ENCODE measurements around the gene AKR1B1. TPM values are rescaled to one million over a fixed set of nuclear protein-coding genes. Genes with fewer than 3 reads are reported as not detected.

Gene AKR1B1
- total and polyA plus RNA-seq, 2 of the 13 experiments (the other 11 are each of a cell fraction or from before 2014, with no cell fraction given) = 89.9 to 133 TPM

- H2AFZ ChIP-seq (ENCODE audit: low read length) = no peak overlapping the region
- TF ChIP-seq ARID3A (IDR thresholded peaks at IDR 0.05; ENCODE audit: low read depth, low read length) (0 out of 2 replicates have a peak, but pooled peaks have one; percentile 16), NFATC3 (CRISPR knock-in tag; IDR thresholded peaks at IDR 0.05) (no peak), PAWR (CRISPR knock-in tag; IDR thresholded peaks at IDR 0.05; ENCODE audit: borderline replicate concordance) (no peak), RAD21 (CRISPR knock-in tag; IDR thresholded peaks at IDR 0.05) (peak; percentile 72), TSC22D2 (CRISPR knock-in tag; IDR thresholded peaks at IDR 0.05; ENCODE audit: borderline replicate concordance) (0 out of 2 replicates have a peak, but pooled peaks have one; percentile 33), STAG1 (CRISPR knock-in tag; IDR thresholded peaks at IDR 0.05) (peak; percentile 85), ZNF280B (CRISPR knock-in tag; IDR thresholded peaks at IDR 0.05; ENCODE audit: borderline replicate concordance) (no peak), CTCF (CRISPR knock-in tag; IDR thresholded peaks at IDR 0.05) (peak; percentile 84), THAP11 (CRISPR knock-in tag; IDR thresholded peaks at IDR 0.05) (peak; percentile 17; the same call in 1 of the 2 replicates), ZNF614 (CRISPR knock-in tag; IDR thresholded peaks at IDR 0.05; ENCODE audit: borderline replicate concordance) (0 out of 2 replicates have a peak, but pooled peaks have one; percentile 9), SMC3 (IDR thresholded peaks at IDR 0.05; ENCODE audit: low read length) (peak; percentile 79), GATAD2A (CRISPR knock-in tag; IDR thresholded peaks at IDR 0.05) (0 out of 2 replicates have a peak, but pooled peaks have one; percentile 17)
- TF ChIP-seq, protein P1, sequence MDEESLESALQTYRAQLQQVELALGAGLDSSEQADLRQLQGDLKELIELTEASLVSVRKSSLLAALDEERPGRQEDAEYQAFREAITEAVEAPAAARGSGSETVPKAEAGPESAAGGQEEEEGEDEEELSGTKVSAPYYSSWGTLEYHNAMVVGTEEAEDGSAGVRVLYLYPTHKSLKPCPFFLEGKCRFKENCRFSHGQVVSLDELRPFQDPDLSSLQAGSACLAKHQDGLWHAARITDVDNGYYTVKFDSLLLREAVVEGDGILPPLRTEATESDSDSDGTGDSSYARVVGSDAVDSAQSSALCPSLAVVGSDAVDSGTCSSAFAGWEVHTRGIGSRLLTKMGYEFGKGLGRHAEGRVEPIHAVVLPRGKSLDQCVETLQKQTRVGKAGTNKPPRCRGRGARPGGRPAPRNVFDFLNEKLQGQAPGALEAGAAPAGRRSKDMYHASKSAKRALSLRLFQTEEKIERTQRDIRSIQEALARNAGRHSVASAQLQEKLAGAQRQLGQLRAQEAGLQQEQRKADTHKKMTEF (CRISPR knock-in tag; IDR thresholded peaks at IDR 0.05) = no peak
Observed at GRCh38 chr7:134420424-134421125, 38.3 kb downstream of the AKR1B1 start.

More at GRCh38 chr7:134420424-134421125, 38.3 kb downstream of the AKR1B1 start:
- FAIRE-seq (peak; percentile 79), DNase-seq (ENCODE audit: low spot score) (peak; percentile 61), ATAC-seq (peak; percentile 82)
- H3K36me3 ChIP-seq (replicated peaks in 1 of 2; ENCODE audit: control insufficient read depth in 1 of 2, insufficient read depth in 2 of 2, low read length in 2 of 2) = no peaks in the 10 kb centered on the region
- no TSS peak for BruUV-seq (replicated peaks)
- 31% methylated on average over 8 of the region's 8 CpGs for WGBS (ENCODE audit: low lambda C conversion rate)
- H3K4me2 ChIP-seq (ENCODE audit: low read depth, low read length) = peak overlapping the region; percentile 65
- no peak overlapping the region for H3K9ac ChIP-seq (ENCODE audit: insufficient read depth, low read depth, low read length)
- peak overlapping the region in 1 of 3 experiments; percentile 13; a peak in 2 of 6 replicates for H3K4me3 ChIP-seq (replicated peaks in 1 of 3; ENCODE audit: insufficient read depth in 1 of 3, low read depth in 2 of 3, low read length in 3 of 3)
- intact Hi-C loops (cut with micrococcal nuclease; ENCODE audit: unreplicated experiment) = loop anchor here (1.0 to 10.0 kb wide), 4 partner anchors 53 to 566 kb away; no protein-coding TSS in a partner anchor
- no peaks in the 10 kb centered on the region for H3K9me3 ChIP-seq (ENCODE audit: low read length)
- H3K79me2 ChIP-seq (ENCODE audit: insufficient read depth, low read length) = no peaks in the 10 kb centered on the region
- H3K27me3 ChIP-seq (ENCODE audit: control insufficient read depth in 1 of 2, insufficient read depth in 2 of 2, low read length in 2 of 2) = no peaks in the 10 kb centered on the region
- in situ Hi-C loops (cut with HindIII; ENCODE audit: extremely low pct_ligation_motif_present, low pct_unique_long_range_greater_than_20kb) = loop anchor here (10.0 kb wide), 1 partner anchor 276 kb away; no protein-coding TSS in a partner anchor
- ChIA-PET CTCF (ENCODE audit: low intra/inter-chr PET ratio, low total read pairs) (interaction anchor here (0.9 to 1.0 kb wide), 2 partner anchors 93 to 279 kb away, joined by 4 to 6 read pairs; no protein-coding TSS in a partner anchor), POLR2A (interaction anchor here (0.6 to 1.0 kb wide), 2 partner anchors 46 to 104 kb away, joined by 3 to 4 read pairs; partner anchors contain the start of gene SLC35B4)
- H3K4me1 ChIP-seq (ENCODE audit: insufficient read depth, low read length) = peaks cover 50% of the 10 kb centered on the region
- no peak overlapping the region for H3K27ac ChIP-seq (ENCODE audit: extremely low read length, insufficient read depth, low read length)
- no peaks in the 10 kb centered on the region for H4K20me1 ChIP-seq (ENCODE audit: insufficient read depth, low read length)

Measured in HepG2 (cell line).